SU-DHL-6 (cell line): ENCODE data around the gene ITPR3.

Experiments
- H2AFZ ChIP-seq: fragments of 200-600 bp; sonication (generic); 2 replicates; pipeline ENCODE4 v1.6.1; 2014; ENCODE audit warnings: low read depth, mild to moderate bottlenecking, moderate library complexity, mixed read lengths, antibody characterized with exemption, low read length; ENCODE audit not compliant: severe bottlenecking
- H3F3A ChIP-seq: fragments of 200-600 bp; shearing (Covaris generic); 2 replicates; pipeline ENCODE4 v1.6.0; 2016; ENCODE audit warnings: antibody characterized with exemption, mild to moderate bottlenecking; ENCODE audit not compliant: insufficient read depth
- H3K27ac ChIP-seq: fragments of 200-600 bp; sonication (generic); 2 replicates; pipeline ENCODE4 v1.5.1; 2016; ENCODE audit warnings: low read depth, mild to moderate bottlenecking, low read length, moderate library complexity, mixed read lengths
- H3K27me3 ChIP-seq: fragments of 200-600 bp; sonication (generic), shearing (Covaris generic); 2 replicates; pipeline ENCODE4 v1.6.0; 2014; ENCODE audit warnings: mild to moderate bottlenecking, low read length
- H3K36me3 ChIP-seq: fragments of 200-600 bp; sonication (generic); 2 replicates; pipeline ENCODE4 v1.6.1; 2014; ENCODE audit warnings: mild to moderate bottlenecking, low read length, mixed read lengths
- H3K4me2 ChIP-seq: fragments of 300-600, 200-600 bp; shearing (Covaris generic), sonication (generic); 2 replicates; pipeline ENCODE4 v1.6.0; 2014; ENCODE audit warnings: low read length, low read depth, mild to moderate bottlenecking; ENCODE audit not compliant: poor library complexity, severe bottlenecking
- H3K4me3 ChIP-seq: fragments of 200-600 bp; sonication (generic); 2 replicates; pipeline ENCODE4 v1.5.1; 2014; ENCODE audit warnings: antibody characterized with exemption, low read length, mild to moderate bottlenecking, mixed read lengths; ENCODE audit not compliant: insufficient read depth, poor library complexity, severe bottlenecking
- H3K79me2 ChIP-seq: fragments of 200-600 bp; sonication (generic); 2 replicates; pipeline ENCODE4 v1.6.1; 2014; ENCODE audit warnings: mild to moderate bottlenecking, low read length, moderate library complexity; ENCODE audit not compliant: insufficient read depth
- H3K9ac ChIP-seq: fragments of 200-600 bp; sonication (generic); 2 replicates; pipeline ENCODE4 v1.7.0; 2014; ENCODE audit warnings: mild to moderate bottlenecking, low read length
- H3K9me2 ChIP-seq: fragments of 200-600 bp; sonication (generic); replicated peaks from 2 replicates; pipeline ENCODE4 v1.6.1; 2014; ENCODE audit warnings: low read length; ENCODE audit not compliant: insufficient read depth
- H3K9me3 ChIP-seq: fragments of 200-600 bp; sonication (generic); 2 replicates; pipeline ENCODE4 v1.6.1; 2014; ENCODE audit warnings: low read length, mixed read lengths; ENCODE audit not compliant: insufficient read depth
- H4K20me1 ChIP-seq: fragments of 200-600 bp; sonication (generic); 2 replicates; pipeline ENCODE4 v1.6.1; 2014; ENCODE audit warnings: low read depth, mild to moderate bottlenecking, antibody characterized with exemption, low read length, moderate library complexity, mixed read lengths
- CTCF ChIP-seq: fragments of 200-600 bp; sonication (generic); IDR thresholded peaks from one replicate; pipeline ENCODE4 v1.5.1; 2017; ENCODE audit warnings: antibody characterized with exemption, mild to moderate bottlenecking, low read length, moderate library complexity; ENCODE audit not compliant: insufficient read depth, poor library complexity, severe bottlenecking
- EZH2phosphoT487 ChIP-seq: fragments of 200-600 bp; sonication (generic), shearing (Covaris generic); conservative IDR thresholded peaks from 2 replicates; pipeline ENCODE4 v1.6.1; 2018; ENCODE audit warnings: mild to moderate bottlenecking, antibody characterized with exemption, low read length, moderate library complexity, mixed read lengths

Gene ITPR3

GRCh38 chr6:33726696-33727095 is 105.6 kb downstream of the ITPR3 start:
- TF ChIP-seq CTCF, result no peak
- no peak for TF ChIP-seq EZH2phosphoT487
- H3K9me3 ChIP-seq, result no peaks in the 10 kb centered on the region
- no peaks in the 10 kb centered on the region for H3K36me3 ChIP-seq
- H3K9me2 ChIP-seq, result no peaks in the 10 kb centered on the region
- no peaks in the 10 kb centered on the region for H3K79me2 ChIP-seq
- H3K4me3 ChIP-seq, result no peak overlapping the region
- 0 out of 2 replicates have a peak, but pooled peaks cover 4% of the 10 kb centered on the region for H3K27me3 ChIP-seq
- H3K4me2 ChIP-seq, result no peak overlapping the region
- no peaks in the 10 kb centered on the region for H4K20me1 ChIP-seq
- H3K27ac ChIP-seq, result no peak overlapping the region
- H3F3A ChIP-seq, result no peaks in the 10 kb centered on the region
- H2AFZ ChIP-seq, result no peak overlapping the region
- no peak overlapping the region for H3K9ac ChIP-seq

GRCh38 chr6:33727126-33727525 is 106.0 kb downstream of the ITPR3 start:
- Histone ChIP-seq H3K9me3 (no peaks in the 10 kb centered on the region), H3K9ac (no peak overlapping the region), H3K36me3 (no peaks in the 10 kb centered on the region), H3K4me3 (no peak overlapping the region), H4K20me1 (no peaks in the 10 kb centered on the region), H3K9me2 (no peaks in the 10 kb centered on the region), H3K27ac (no peak overlapping the region), H3K4me2 (no peak overlapping the region), H3K79me2 (no peaks in the 10 kb centered on the region), H2AFZ (no peak overlapping the region), H3F3A (no peaks in the 10 kb centered on the region), H3K27me3 (0 out of 2 replicates have a peak, but pooled peaks cover 4% of the 10 kb centered on the region)
- TF ChIP-seq EZH2phosphoT487 (no peak), CTCF (no peak)

GRCh38 chr6:33727932-33728331 is 106.8 kb downstream of the ITPR3 start:
- no peak overlapping the region for H3K9ac ChIP-seq
- H3K9me3 ChIP-seq, result no peaks in the 10 kb centered on the region
- H2AFZ ChIP-seq, result no peak overlapping the region
- no peaks in the 10 kb centered on the region for H3K9me2 ChIP-seq
- no peak for TF ChIP-seq EZH2phosphoT487
- no peak for TF ChIP-seq CTCF
- H3K4me2 ChIP-seq, result no peak overlapping the region
- no peaks in the 10 kb centered on the region for H3K27me3 ChIP-seq
- no peaks in the 10 kb centered on the region for H3F3A ChIP-seq
- H3K36me3 ChIP-seq, result no peaks in the 10 kb centered on the region
- H4K20me1 ChIP-seq, result no peaks in the 10 kb centered on the region
- no peak overlapping the region for H3K27ac ChIP-seq
- no peak overlapping the region for H3K4me3 ChIP-seq
- H3K79me2 ChIP-seq, result no peaks in the 10 kb centered on the region
